SK-N-SH treated with all-trans-retinoic acid at 6 μM for 48 hours (cell line): ENCODE results near the gene EVI5.
A peak's percentile ranks its signal among the peaks of the same experiment; 100 is the strongest.

Experiments
- ARNTL ChIP-seq: fragments of 450-650 bp; formaldehyde crosslinking; IDR thresholded peaks from 2 replicates; pipeline ENCODE4 v1.5.0; 2020; ENCODE audit warnings: low read depth, mild to moderate bottlenecking, moderate library complexity, borderline replicate concordance
- CREB5 ChIP-seq: fragments of 250-450 bp; sonication (Bioruptor Pico); IDR thresholded peaks from 2 replicates; pipeline ENCODE4 v1.5.1; 2020; ENCODE audit warnings: low read depth, mild to moderate bottlenecking, moderate library complexity
- CSDC2 ChIP-seq: fragments of 250-450 bp; sonication (Bioruptor Pico); IDR thresholded peaks from 2 replicates; pipeline ENCODE4 v1.5.0; 2020; ENCODE audit warnings: mild to moderate bottlenecking, moderate library complexity
- CSRNP3 ChIP-seq: fragments of 250-450 bp; sonication (Bioruptor Pico); IDR thresholded peaks from 2 replicates; pipeline ENCODE4 v1.5.1; 2021; ENCODE audit warnings: mild to moderate bottlenecking, moderate library complexity
- PATZ1 ChIP-seq: fragments of 250-450 bp; sonication (Bioruptor Pico); IDR thresholded peaks from 2 replicates; pipeline ENCODE4 v1.8.0; 2020; ENCODE audit warnings: mild to moderate bottlenecking, moderate library complexity, borderline replicate concordance
- POU6F1 ChIP-seq: fragments of 250-450 bp; sonication (Bioruptor Pico); IDR thresholded peaks from 2 replicates; pipeline ENCODE4 v1.8.0; 2021; ENCODE audit warnings: low read depth, mild to moderate bottlenecking, moderate library complexity, borderline replicate concordance
- RARB ChIP-seq: fragments of 250-450 bp; sonication (Bioruptor Pico); IDR thresholded peaks from 2 replicates; pipeline ENCODE4 v1.8.0; 2021; ENCODE audit warnings: mild to moderate bottlenecking, moderate library complexity
- TCF4 ChIP-seq: fragments of 250-450 bp; sonication (Bioruptor Pico); IDR thresholded peaks from 2 replicates; pipeline ENCODE4 v1.8.0; 2021; ENCODE audit warnings: mild to moderate bottlenecking, moderate library complexity, borderline replicate concordance
- TOX ChIP-seq: fragments of 250-450 bp; sonication (Bioruptor Pico); IDR thresholded peaks from 2 replicates; pipeline ENCODE4 v1.8.0; 2021; ENCODE audit warnings: mild to moderate bottlenecking, moderate library complexity, borderline replicate concordance
- ZC3H10 ChIP-seq: fragments of 250-450 bp; sonication (Bioruptor Pico); IDR thresholded peaks from 2 replicates; pipeline ENCODE4 v1.5.1; 2021; ENCODE audit warnings: mild to moderate bottlenecking, moderate library complexity
- ZFP3 ChIP-seq: fragments of 250-450 bp; sonication (Bioruptor Pico); IDR thresholded peaks from 2 replicates; pipeline ENCODE4 v1.5.0; 2020; ENCODE audit warnings: mild to moderate bottlenecking, moderate library complexity
- ZNF565 ChIP-seq: fragments of 450-650 bp; formaldehyde crosslinking; conservative IDR thresholded peaks from 2 replicates; pipeline ENCODE4 v1.5.0; 2020; ENCODE audit warnings: low read depth, mild to moderate bottlenecking, moderate library complexity
- ZNF70 ChIP-seq: fragments of 450-650 bp; formaldehyde crosslinking; IDR thresholded peaks from 2 replicates; pipeline ENCODE4 v1.5.0; 2020; ENCODE audit warnings: mild to moderate bottlenecking, moderate library complexity

GRCh38 chr1:92831762-92832536 lies 47.0 kb upstream of the EVI5 start, which contains the start of gene RPL5:
- TF ChIP-seq POU6F1 (CRISPR knock-in tag) (peak; percentile 71; the same call in 1 of the 2 replicates), RARB (CRISPR knock-in tag) (no peak), CSDC2 (0 out of 2 replicates have a peak, but pooled peaks have one; percentile 22), TCF4 (CRISPR knock-in tag) (no peak), TOX (no peak), ZFP3 (CRISPR knock-in tag) (no peak), CSRNP3 (CRISPR knock-in tag) (no peak), ZC3H10 (CRISPR knock-in tag) (no peak), ARNTL (CRISPR knock-in tag) (no peak), CREB5 (CRISPR knock-in tag) (no peak), ZNF70 (no peak), PATZ1 (CRISPR knock-in tag) (no peak; the same call in 1 of the 2 replicates), ZNF565 (no peak)
